ENCODE data around the gene JPT1. TPM values are rescaled to one million over a fixed set of nuclear protein-coding genes. Genes with fewer than 3 reads are reported as not detected.
"Not testable (repeated sequence)": the region's sequence is repeated elsewhere in the genome, so short reads cannot be mapped to it uniquely, and the experiment has no call there.

Gene JPT1
- 232 and 245 TPM in 2 replicates for total RNA-seq (2014; rRNA removed; shearing (Covaris generic))

- DNase-seq (ENCODE audit: low spot score) = peak; percentile 99
Observed at GRCh38 chr17:75154195-75155106, at the start of gene JPT1. Gene JPT1, minus strand, starts transcription at chr17:75154512. Its CDS starts 115 bp downstream, at chr17:75154397.

- DNase-seq (ENCODE audit: low spot score) = no peak
Observed at GRCh38 chr17:75199886-75200618, 45.7 kb upstream of the JPT1 start.

GRCh38 chr17:75194879-75195278 is 40.6 kb upstream of the JPT1 start:
- DNase-seq (ENCODE audit: low spot score) = no peak

- no peak for DNase-seq (ENCODE audit: low spot score)
Observed at GRCh38 chr17:75191584-75191983, 37.3 kb upstream of the JPT1 start.

- no peak for DNase-seq (ENCODE audit: low spot score)
Observed at GRCh38 chr17:75188614-75189013, 34.3 kb upstream of the JPT1 start.

GRCh38 chr17:75183999-75184884 is 29.9 kb upstream of the JPT1 start:
- DNase-seq (ENCODE audit: low spot score) = no peak

GRCh38 chr17:75182569-75183436 is 28.5 kb upstream of the JPT1 start, which contains the start of gene SUMO2:
Gene SUMO2, minus strand, starts transcription at chr17:75182959. Its CDS starts 125 bp downstream, at chr17:75182834.
- DNase-seq (ENCODE audit: low spot score) = peak; percentile 95

- DNase-seq (ENCODE audit: low spot score) = no peak
Observed at GRCh38 chr17:75182319-75182568, 27.9 kb upstream of the JPT1 start.

GRCh38 chr17:75181608-75182318 is 27.5 kb upstream of the JPT1 start:
- DNase-seq (ENCODE audit: low spot score) = peak; percentile 36

GRCh38 chr17:75181110-75181509 is 26.8 kb upstream of the JPT1 start:
- DNase-seq (ENCODE audit: low spot score) = no peak

- DNase-seq (ENCODE audit: low spot score) = no peak
Observed at GRCh38 chr17:75178453-75178852, 24.1 kb upstream of the JPT1 start.

GRCh38 chr17:75176625-75177024 is 22.3 kb upstream of the JPT1 start:
- no peak for DNase-seq (ENCODE audit: low spot score)

GRCh38 chr17:75174996-75175395 is 20.7 kb upstream of the JPT1 start:
- DNase-seq (ENCODE audit: low spot score) = no peak

GRCh38 chr17:75173526-75173925 is 19.2 kb upstream of the JPT1 start:
- no peak for DNase-seq (ENCODE audit: low spot score)

GRCh38 chr17:75168998-75169397 is 14.7 kb upstream of the JPT1 start:
- DNase-seq (ENCODE audit: low spot score) = no peak

GRCh38 chr17:75164606-75165005 is 10.3 kb upstream of the JPT1 start:
- not testable (repeated sequence) for DNase-seq (ENCODE audit: low spot score)

GRCh38 chr17:75163074-75163473 is 8.8 kb upstream of the JPT1 start:
- no peak for DNase-seq (ENCODE audit: low spot score)

GRCh38 chr17:75160211-75160610 is 5.9 kb upstream of the JPT1 start:
- no peak for DNase-seq (ENCODE audit: low spot score)

GRCh38 chr17:75159196-75160031 is 5.1 kb upstream of the JPT1 start:
- peak; percentile 77 for DNase-seq (ENCODE audit: low spot score)
